Right ventricle myocardium inferior (tissue), 1 donor: ENCODE results near the gene IL2RA. TPM values are rescaled to one million over a fixed set of nuclear protein-coding genes. Genes with fewer than 3 reads are reported as not detected.

Experiments used
- ATAC-seq: fragments of 200-7000 bp; cut with Tn5 transposase; one replicate; pipeline ENCODE4 v1.9.1; 2020; ENCODE audit warnings: mild to moderate bottlenecking, moderate library complexity
- DNase-seq: peaks from one replicate; pipeline ENCODE4 v3.0.0; 2021; ENCODE audit errors: missing footprints
- intact Hi-C: fragments of 100-400 bp; cut with DNase I; formaldehyde crosslinking; loops from one replicate; pipeline ENCODE4 v1.11.0; 2022
- total RNA-seq: library from RNA; stranded (reverse); fragmentation: NEBNext Ultra II Directional; extraction: Animal tissue kit (Norgen Biotek cat#: 25700); gene quantifications from one replicate; pipeline ENCODE4 v1.2.1, GENCODE V29; 2021
- donor health status: DM: no; HTN: yes; CAD: no; lungs with severe emphysema.

Gene IL2RA
- total RNA-seq, 1 donor from 2014 or later = 3.8 TPM

DNA sequence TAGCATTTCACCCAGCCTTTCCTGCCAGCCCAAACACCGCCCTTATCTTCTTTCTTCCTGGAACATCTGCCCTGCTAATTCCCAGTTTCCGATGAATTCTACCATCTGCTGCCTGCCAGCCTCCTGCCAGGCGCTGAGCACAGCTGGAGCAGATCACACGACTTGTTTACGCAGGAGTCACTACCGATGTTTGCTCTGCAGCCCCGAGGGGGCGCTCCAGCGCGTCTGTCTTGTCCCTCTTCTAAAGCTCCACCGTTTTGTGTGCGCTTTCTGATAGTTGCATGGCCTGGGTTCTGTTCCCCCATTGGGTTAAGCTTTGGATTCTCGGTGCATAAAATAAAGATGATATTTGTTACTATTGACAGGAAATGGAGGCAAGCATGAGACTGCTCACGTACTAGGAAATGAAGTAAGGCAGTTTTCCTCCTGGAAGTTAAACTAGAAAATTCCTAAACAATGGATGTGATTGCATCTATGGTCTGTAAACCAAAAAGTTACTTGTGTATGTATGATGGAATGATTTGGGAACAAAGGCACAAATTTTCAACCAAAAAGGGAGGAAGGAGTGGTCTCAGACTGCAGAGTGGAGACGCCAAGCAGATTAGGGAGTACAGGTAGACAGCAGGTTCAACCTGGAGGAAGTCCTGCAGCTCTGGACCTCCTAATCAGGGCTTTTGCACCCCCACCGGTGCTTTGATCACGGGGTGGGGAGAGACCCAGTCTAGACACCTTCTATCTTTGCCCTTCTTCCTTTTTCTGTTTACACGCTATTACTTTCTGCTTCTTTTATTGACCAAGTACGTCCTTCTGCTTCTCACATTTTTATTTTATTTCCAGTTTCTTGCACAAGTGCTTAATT, 24.4 kb upstream of the IL2RA start:
- peak; percentile 78 for ATAC-seq
- intact Hi-C loops = loop anchor here (2.0 to 10.0 kb wide), 3 partner anchors 30 to 142 kb away; partner anchors contain the start of gene IL15RA
- peak; percentile 96 for DNase-seq

DNA sequence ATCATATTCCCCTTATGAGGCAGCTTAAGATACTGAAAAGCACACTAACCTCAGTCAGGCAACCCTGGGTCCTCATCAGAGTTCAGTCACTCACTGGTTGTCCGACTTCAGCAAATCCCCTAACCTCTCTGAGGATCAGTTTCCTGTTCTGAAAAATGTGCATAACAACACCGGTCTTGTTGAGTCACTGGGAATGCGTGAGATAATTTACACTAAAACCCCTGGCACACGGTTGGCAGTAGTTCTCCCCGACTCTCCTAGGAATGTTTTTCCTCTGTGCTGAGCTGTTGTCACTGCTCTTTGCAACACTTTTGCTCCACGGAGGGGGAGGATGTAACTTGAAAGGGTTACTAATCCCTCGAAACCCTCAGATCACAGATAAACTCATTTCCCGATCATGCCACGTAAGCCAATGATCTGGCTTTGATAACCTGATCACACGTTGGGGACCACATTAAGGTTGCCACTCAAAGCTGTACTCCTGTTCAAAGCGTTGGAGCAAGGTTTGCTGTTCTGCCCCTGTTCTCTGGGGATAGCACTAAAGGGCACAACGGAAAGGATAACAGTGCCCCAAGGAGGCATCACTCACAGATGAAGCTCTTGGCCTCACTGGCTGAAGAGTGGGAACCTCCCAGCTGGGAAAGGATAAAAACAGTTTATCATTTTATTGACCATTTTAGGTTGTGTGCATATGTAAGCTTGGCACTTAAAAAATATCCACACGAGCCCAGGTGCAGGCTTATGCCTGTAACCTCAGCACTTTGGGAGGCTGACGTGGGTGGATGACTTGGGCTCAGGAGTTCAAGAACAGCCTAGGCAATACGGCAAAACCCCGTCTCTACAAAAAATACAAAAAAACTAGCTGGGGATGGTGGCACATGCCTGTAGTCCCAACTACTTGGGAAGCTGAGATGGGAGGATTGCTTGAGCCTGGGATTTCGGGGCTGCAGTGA, 21.6 kb upstream of the IL2RA start:
- DNase-seq (no peak), ATAC-seq (peak; percentile 3)
- intact Hi-C loops = loop anchor here (10.0 kb wide), 2 partner anchors 109 to 139 kb away; partner anchors contain the start of gene IL15RA

DNA sequence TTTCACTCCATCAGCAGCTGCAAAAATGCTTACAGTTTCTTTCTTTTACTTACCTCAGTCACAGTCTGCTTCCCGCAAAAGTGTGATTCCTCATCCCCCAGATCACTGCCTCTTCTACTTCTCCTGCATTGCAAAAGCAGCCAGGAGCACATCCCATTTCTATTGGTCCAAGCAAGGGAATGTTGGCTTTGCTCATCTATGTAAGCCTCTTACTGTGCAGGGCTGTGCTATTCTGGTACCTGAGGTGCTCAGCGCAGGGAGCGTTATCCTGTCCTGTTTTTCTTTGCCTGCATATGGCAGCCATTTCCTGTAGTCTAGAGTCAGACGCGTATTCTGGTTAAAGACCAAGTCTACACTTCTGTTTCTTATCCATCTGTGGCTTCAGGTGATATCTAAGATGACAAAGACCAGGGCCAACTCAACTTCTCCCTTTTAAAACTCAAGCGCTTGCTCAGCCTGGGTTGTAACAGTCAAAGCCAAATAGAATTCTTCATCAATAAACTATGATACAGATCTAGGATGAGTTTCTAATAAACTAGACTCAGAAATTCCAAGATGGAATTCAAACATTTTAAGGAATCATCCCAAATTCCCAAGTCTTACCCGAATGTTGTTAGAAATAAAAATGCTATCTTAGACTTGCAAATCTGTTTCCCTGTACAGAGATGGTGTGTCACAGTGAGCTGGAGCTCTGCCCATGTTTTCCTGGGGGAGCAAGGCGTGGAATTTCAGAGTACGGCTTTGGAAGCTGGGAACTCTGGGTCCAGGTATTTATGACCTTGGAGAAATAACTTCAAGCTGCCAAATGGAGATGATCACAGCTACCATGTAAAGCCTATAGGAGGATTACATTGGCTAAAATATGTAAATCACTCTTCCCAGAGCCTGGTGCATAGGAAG, 20.6 kb upstream of the IL2RA start:
- intact Hi-C loops = loop anchor here (10.0 kb wide), 2 partner anchors 108 to 138 kb away; partner anchors contain the start of gene IL15RA
- DNase-seq = no peak
- ATAC-seq = peak; percentile 35

DNA sequence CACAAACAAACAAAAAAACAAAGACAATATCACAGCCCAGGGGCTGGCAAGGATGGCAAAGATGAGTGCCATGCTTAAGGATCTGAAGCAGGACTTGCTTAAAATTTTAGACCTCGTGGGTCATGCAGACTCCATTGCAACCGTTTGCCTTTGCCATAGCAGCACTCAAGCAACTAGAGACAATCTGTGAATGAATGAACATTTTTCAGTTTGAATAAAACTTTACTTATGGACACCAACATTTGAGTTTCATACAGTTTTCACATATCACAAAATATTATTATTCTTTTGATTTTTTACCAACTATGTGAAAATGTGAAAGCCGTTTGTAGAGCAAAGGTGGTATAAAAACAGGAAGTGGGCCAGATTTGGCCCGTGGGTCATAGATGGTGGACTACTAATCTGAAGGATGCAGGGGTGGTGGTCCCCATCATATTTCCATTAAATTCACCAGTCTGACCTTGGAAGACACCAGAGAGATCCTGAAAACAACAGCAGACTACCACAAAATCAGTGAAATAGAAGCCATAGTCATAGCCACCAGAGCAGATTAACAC, 18.3 kb upstream of the IL2RA start:
- intact Hi-C loops = loop anchor here (10.0 kb wide), 2 partner anchors 106 to 136 kb away; partner anchors contain the start of gene IL15RA
- no peak for DNase-seq
- ATAC-seq = no peak

- intact Hi-C loops = no loop called here
- ATAC-seq (no peak), DNase-seq (no peak)
These were observed 16.9 kb upstream of the IL2RA start for GRCh38 chr10:6079044-6079443.

GRCh38 chr10:6077071-6077675, 15.0 kb upstream of the IL2RA start:
- intact Hi-C loops = no loop called here
- ATAC-seq = no peak
- no peak for DNase-seq

DNA sequence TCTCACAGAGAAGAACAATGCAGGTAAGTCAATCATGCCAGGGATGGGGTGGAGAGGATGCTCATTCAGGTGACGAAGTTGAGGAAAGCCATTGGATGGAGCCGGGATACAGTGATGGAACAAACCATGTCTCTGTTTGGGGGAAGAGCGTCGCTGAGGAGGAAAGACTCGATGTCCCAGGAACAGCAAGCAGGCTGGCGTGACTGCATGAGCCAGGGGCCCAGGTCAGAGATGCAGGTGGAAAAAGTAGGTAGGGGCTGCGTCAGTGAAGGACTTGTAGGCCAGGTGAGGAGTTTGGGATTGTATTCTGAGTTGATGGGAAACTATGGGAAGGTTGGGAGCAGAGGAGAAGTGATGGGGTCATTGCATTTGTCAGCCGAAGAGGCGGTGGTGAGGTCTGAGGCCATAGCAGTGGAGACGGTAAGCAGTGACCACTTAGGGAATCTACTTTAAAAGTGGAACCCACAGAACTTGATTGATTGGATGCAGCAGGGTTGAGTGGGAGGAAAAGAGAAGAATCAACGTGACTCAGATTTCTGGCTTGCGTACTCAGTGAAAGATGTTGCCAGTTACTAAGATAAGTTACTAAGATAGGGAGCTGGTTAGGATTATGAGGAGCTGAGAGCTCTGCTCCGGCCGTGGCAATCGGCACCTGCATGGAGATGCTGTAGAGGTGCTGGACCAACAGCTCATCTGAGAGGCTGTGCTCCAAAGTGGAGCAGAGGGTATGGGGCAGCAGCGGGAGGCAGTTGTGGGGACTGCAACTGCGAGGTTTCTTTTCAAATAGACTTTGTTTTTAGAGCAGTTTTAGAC, 12.5 kb upstream of the IL2RA start:
- DNase-seq = no peak
- peak; percentile 13 for ATAC-seq
- intact Hi-C loops = loop anchor here (5.0 kb wide), 1 partner anchor 57 kb away; no protein-coding TSS in a partner anchor

GRCh38 chr10:6072215-6072934, 10.2 kb upstream of the IL2RA start:
- DNase-seq = no peak
- peak; percentile 72 for ATAC-seq
- intact Hi-C loops = loop anchor here (5.0 kb wide), 1 partner anchor 55 kb away; no protein-coding TSS in a partner anchor

- DNase-seq (no peak), ATAC-seq (peak; percentile 72)
- intact Hi-C loops = loop anchor here (5.0 kb wide), 1 partner anchor 54 kb away; no protein-coding TSS in a partner anchor
These were observed 9.3 kb upstream of the IL2RA start for GRCh38 chr10:6071181-6072175.

- peak; percentile 70 for DNase-seq
- ATAC-seq = no peak
- intact Hi-C loops = loop anchor here (5.0 kb wide), 1 partner anchor 53 kb away; no protein-coding TSS in a partner anchor
These were observed 8.5 kb upstream of the IL2RA start for GRCh38 chr10:6070660-6071059.

- ATAC-seq (no peak), DNase-seq (no peak)
- intact Hi-C loops = no loop called here
These were observed 7.1 kb upstream of the IL2RA start for GRCh38 chr10:6069081-6069931.

- intact Hi-C loops = no loop called here
- peak; percentile 62 for DNase-seq
- ATAC-seq = peak; percentile 40
These were observed 6.3 kb upstream of the IL2RA start for GRCh38 chr10:6068422-6068821.

- intact Hi-C loops = no loop called here
- DNase-seq = no peak
- no peak for ATAC-seq
These were observed 5.8 kb upstream of the IL2RA start for GRCh38 chr10:6068006-6068405.

GRCh38 chr10:6067457-6067856, 5.3 kb upstream of the IL2RA start:
- intact Hi-C loops = no loop called here
- DNase-seq = no peak
- ATAC-seq = no peak
